ENCODE results near the gene NEK4.
A peak's percentile ranks its signal among the peaks of the same experiment; 100 is the strongest.

Gene NEK4

DNA sequence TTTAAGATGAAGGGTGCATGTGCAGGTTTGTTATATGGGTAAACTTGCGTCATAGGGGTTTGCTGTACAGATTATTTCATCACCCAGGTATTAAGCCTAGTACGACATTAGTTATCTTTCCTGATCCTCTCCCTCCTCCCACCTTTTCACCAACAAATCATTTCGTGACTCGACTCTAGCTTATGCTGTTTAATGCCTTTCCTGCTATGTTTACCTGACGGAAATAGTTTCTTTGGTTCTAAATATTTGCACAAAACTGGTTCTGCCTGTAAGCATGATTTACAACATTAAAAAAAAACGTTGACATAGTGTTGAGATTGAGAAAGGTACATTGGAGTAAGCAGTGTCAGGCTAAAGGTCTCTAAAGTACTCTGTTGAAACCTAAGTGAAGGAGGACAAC is 82.5 kb downstream of the NEK4 start:
- no peak overlapping the region for H2BK120ac ChIP-seq (ENCODE audit: low read depth, low read length)
- H2AFZ ChIP-seq (ENCODE audit: low read length), result no peak overlapping the region
- no peak overlapping the region for H3K4ac ChIP-seq (ENCODE audit: low read length)
- H3K4me3 ChIP-seq (ENCODE audit: low read length in 2 of 2), result no peak overlapping the region
- H3K27me3 ChIP-seq (ENCODE audit: control insufficient read depth in 3 of 3, insufficient read depth in 3 of 3, low read depth in 1 of 3, low read length in 3 of 3), result no peaks in the 10 kb centered on the region
- H2BK15ac ChIP-seq (ENCODE audit: low read length), result no peak overlapping the region
- no peaks in the 10 kb centered on the region for H3K79me1 ChIP-seq (ENCODE audit: low read depth, low read length)
- WGBS, 2 donors (ENCODE audit: extremely low coverage in 2 of 2, insufficient read length in 2 of 2, insufficient replicate concordance in 1 of 2), result no CpG with 5 or more reads among the region's 6 CpGs
- no peak overlapping the region for H4K91ac ChIP-seq (ENCODE audit: low read depth, low read length, poor library complexity)
- no peak overlapping the region for H4K8ac ChIP-seq (ENCODE audit: low read depth, low read length)
- H3K4me2 ChIP-seq (ENCODE audit: insufficient read depth, low read length, poor library complexity, severe bottlenecking), result no peak overlapping the region
- H2AK5ac ChIP-seq (ENCODE audit: low read depth, low read length), result no peak overlapping the region
- no peak overlapping the region for H3K9ac ChIP-seq (ENCODE audit: low read depth, low read length, poor library complexity)
- H3K4me1 ChIP-seq (ENCODE audit: control insufficient read depth in 2 of 2, insufficient read depth in 1 of 2, low read depth in 1 of 2, low read length in 2 of 2), result peaks cover 2 to 10% of the 10 kb centered on the region in 2 donors
- no peak for DNase-seq (ENCODE audit: low spot score)
- no peak overlapping the region for H3K14ac ChIP-seq (ENCODE audit: low read length)
- H3K27ac ChIP-seq (replicated peaks; ENCODE audit: low read length), result no peak overlapping the region
- H3K36me3 ChIP-seq (replicated peaks in 1 of 2; ENCODE audit: control insufficient read depth in 2 of 2, insufficient read depth in 2 of 2, low read length in 2 of 2), result peaks cover 32 to 77% of the 10 kb centered on the region in 2 donors
- H2BK12ac ChIP-seq (ENCODE audit: low read length), result no peak overlapping the region
- no peak overlapping the region for H3K23ac ChIP-seq (ENCODE audit: low read depth, low read length, poor library complexity)
- H2BK5ac ChIP-seq (ENCODE audit: low read length), result no peak overlapping the region
- no peak overlapping the region for H3K18ac ChIP-seq (ENCODE audit: low read length)
- no peaks in the 10 kb centered on the region for H3K9me3 ChIP-seq (replicated peaks in 1 of 2; ENCODE audit: control insufficient read depth in 2 of 2, insufficient read depth in 1 of 2, low read depth in 1 of 2, low read length in 2 of 2)

DNA sequence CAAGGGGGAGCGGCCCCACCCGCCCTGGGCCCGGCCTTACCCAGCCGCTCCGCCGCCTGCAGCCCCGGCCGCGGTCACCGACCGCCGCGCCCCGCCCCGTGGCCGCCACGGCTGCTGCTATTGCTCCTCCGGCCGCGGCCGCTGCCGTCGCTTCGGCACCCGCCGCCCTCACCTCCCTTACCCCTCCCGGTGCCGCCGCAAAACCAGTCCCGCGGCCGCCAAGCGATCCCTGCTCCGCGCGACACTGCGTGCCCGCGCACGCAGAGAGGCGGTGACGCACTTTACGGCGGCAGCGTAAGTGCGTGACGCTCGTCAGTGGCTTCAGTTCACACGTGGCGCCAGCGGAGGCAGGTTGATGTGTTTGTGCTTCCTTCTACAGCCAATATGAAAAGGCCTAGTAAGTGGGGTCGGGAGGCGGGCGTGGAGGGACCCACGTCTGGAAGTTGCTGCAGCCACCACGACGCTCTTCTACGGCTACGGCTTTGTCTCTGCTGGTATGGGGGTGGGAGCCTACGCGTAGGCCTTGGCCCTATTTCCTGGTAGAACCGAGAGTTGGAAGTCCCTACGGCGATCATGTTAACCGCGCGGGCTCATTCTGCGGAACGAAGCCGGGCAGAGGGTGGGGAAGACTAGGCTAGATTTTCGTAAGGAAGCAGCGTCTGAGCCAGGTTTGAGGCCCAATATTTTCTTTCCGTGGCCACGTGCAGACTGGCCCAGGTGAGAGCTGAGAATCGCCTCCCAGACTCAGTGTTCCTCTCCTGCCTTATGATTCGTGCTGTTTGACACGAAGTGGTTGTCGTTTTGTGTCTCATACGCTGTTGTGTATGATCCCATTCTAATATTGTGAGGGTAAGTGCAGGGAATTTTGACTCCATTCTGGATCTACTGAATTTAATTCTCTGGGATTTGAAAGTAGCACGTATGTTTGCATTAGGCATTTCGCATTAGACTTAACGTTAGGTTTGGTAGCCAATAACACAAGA is 84.7 kb downstream of the NEK4 start, which contains the start of the genes GNL3 and PBRM1:
Gene GNL3, plus strand, starts transcription at position 324 of the 983 bp plus-strand sequence. Its CDS starts 61 bp downstream, at position 385.
Gene PBRM1, minus strand, starts transcription at position 205 of the 983 bp plus-strand sequence.
- Histone ChIP-seq H2BK5ac (ENCODE audit: low read length) (no peak within 1 kb of the TSS), H2BK15ac (ENCODE audit: low read length) (no peak within 1 kb of the TSS), H3K4ac (ENCODE audit: low read length) (no peak within 1 kb of the TSS), H3K27me3 (ENCODE audit: control insufficient read depth in 3 of 3, insufficient read depth in 3 of 3, low read depth in 1 of 3, low read length in 3 of 3) (no peaks in the 10 kb centered on the region), H3K4me1 (ENCODE audit: control insufficient read depth in 2 of 2, insufficient read depth in 1 of 2, low read depth in 1 of 2, low read length in 2 of 2) (peaks cover 2 to 22% of the 10 kb centered on the region in 2 donors), H3K14ac (ENCODE audit: low read length) (peak within 1 kb of the TSS; percentile 97), H3K27ac (replicated peaks; ENCODE audit: low read length) (peak within 1 kb of the TSS; percentile 95), H2AK5ac (ENCODE audit: low read depth, low read length) (no peak within 1 kb of the TSS), H3K4me3 (ENCODE audit: low read length in 2 of 2) (peak within 1 kb of the TSS; percentile 81 to 95), H4K91ac (ENCODE audit: low read depth, low read length, poor library complexity) (peak within 1 kb of the TSS; percentile 76), H3K18ac (ENCODE audit: low read length) (peak within 1 kb of the TSS; percentile 99), H2AFZ (ENCODE audit: low read length) (peak within 1 kb of the TSS; percentile 89), H3K9me3 (replicated peaks in 1 of 2; ENCODE audit: control insufficient read depth in 2 of 2, insufficient read depth in 1 of 2, low read depth in 1 of 2, low read length in 2 of 2) (no peaks in the 10 kb centered on the region), H3K9ac (ENCODE audit: low read depth, low read length, poor library complexity) (peak within 1 kb of the TSS; percentile 94), H3K23ac (ENCODE audit: low read depth, low read length, poor library complexity) (peak within 1 kb of the TSS; percentile 96), H3K36me3 (replicated peaks in 1 of 2; ENCODE audit: control insufficient read depth in 2 of 2, insufficient read depth in 2 of 2, low read length in 2 of 2) (peaks cover 26 to 66% of the 10 kb centered on the region in 2 donors), H3K79me1 (ENCODE audit: low read depth, low read length) (peaks cover under 1% of the 10 kb centered on the region), H3K4me2 (ENCODE audit: insufficient read depth, low read length, poor library complexity, severe bottlenecking) (peak within 1 kb of the TSS; percentile 49), H4K8ac (ENCODE audit: low read depth, low read length) (no peak within 1 kb of the TSS), H2BK120ac (ENCODE audit: low read depth, low read length) (no peak within 1 kb of the TSS), H2BK12ac (ENCODE audit: low read length) (no peak within 1 kb of the TSS)
- DNase-seq (ENCODE audit: low spot score), result peak; percentile 93
- no CpG with 5 or more reads among the region's 82 CpGs for WGBS, 2 donors (ENCODE audit: extremely low coverage in 2 of 2, insufficient read length in 2 of 2, insufficient replicate concordance in 1 of 2)

DNA sequence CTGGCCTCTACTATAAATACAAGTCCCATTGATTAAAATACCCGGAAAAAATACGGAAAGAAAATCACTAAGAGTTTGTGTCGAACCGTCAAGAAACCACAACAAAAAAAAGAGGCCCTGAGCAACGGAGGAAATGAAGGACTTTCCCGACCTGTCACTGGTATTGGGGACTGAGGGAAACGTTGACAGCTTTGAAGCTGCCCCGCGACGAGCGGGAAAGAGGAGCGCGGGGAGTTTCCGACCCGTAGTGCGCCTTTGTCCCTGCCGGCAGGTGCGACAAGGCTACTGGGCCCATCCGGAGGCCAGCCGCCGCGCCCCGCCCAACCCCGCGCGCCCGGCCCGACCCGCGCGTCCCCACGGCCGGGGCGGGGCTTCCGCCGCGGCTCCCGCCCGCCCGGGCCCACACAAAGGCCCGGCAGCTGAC is 85.4 kb downstream of the NEK4 start:
- Histone ChIP-seq H3K36me3 (replicated peaks in 1 of 2; ENCODE audit: control insufficient read depth in 2 of 2, insufficient read depth in 2 of 2, low read length in 2 of 2) (peaks cover 23 to 66% of the 10 kb centered on the region in 2 donors), H4K91ac (ENCODE audit: low read depth, low read length, poor library complexity) (no peak overlapping the region), H2BK5ac (ENCODE audit: low read length) (no peak overlapping the region), H3K9ac (ENCODE audit: low read depth, low read length, poor library complexity) (peak overlapping the region; percentile 79), H3K4me1 (ENCODE audit: control insufficient read depth in 2 of 2, insufficient read depth in 1 of 2, low read depth in 1 of 2, low read length in 2 of 2) (peaks cover 2 to 22% of the 10 kb centered on the region in 2 donors), H2BK12ac (ENCODE audit: low read length) (no peak overlapping the region), H3K27ac (replicated peaks; ENCODE audit: low read length) (peak overlapping the region; percentile 95), H3K9me3 (replicated peaks in 1 of 2; ENCODE audit: control insufficient read depth in 2 of 2, insufficient read depth in 1 of 2, low read depth in 1 of 2, low read length in 2 of 2) (no peaks in the 10 kb centered on the region), H3K4me2 (ENCODE audit: insufficient read depth, low read length, poor library complexity, severe bottlenecking) (peak overlapping the region; percentile 41), H3K14ac (ENCODE audit: low read length) (peak overlapping the region; percentile 97), H2AFZ (ENCODE audit: low read length) (peak overlapping the region; percentile 89), H2BK120ac (ENCODE audit: low read depth, low read length) (no peak overlapping the region), H3K79me1 (ENCODE audit: low read depth, low read length) (peaks cover 2% of the 10 kb centered on the region), H3K27me3 (ENCODE audit: control insufficient read depth in 3 of 3, insufficient read depth in 3 of 3, low read depth in 1 of 3, low read length in 3 of 3) (no peaks in the 10 kb centered on the region), H2BK15ac (ENCODE audit: low read length) (no peak overlapping the region), H3K4me3 (ENCODE audit: low read length in 2 of 2) (peak overlapping the region; percentile 81 to 95), H3K4ac (ENCODE audit: low read length) (no peak overlapping the region), H3K23ac (ENCODE audit: low read depth, low read length, poor library complexity) (peak overlapping the region; percentile 96), H4K8ac (ENCODE audit: low read depth, low read length) (no peak overlapping the region), H2AK5ac (ENCODE audit: low read depth, low read length) (no peak overlapping the region), H3K18ac (ENCODE audit: low read length) (peak overlapping the region; percentile 99)
- DNase-seq (ENCODE audit: low spot score), result no peak
- no CpG with 5 or more reads among the region's 41 CpGs for WGBS, 2 donors (ENCODE audit: extremely low coverage in 2 of 2, insufficient read length in 2 of 2, insufficient replicate concordance in 1 of 2)

DNA sequence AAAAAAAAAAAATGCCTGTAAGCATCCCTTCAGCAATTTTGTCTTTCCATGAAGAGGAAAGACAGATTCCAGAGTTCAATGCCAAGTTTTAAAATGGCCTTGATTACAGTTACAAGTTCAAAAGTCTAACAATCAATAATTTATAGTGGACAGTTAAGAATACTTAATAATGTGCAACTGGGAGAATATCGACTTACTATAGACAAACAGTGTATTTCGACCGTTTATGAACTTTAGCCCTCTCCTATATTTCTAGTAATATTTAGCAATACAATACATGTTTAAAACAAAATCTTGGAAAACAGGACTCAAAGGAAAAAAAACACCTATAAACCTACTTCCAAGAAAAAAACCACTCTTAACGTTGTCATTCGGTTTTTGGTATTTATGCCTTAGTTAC is 86.6 kb downstream of the NEK4 start:
- H3K18ac ChIP-seq (ENCODE audit: low read length), result no peak overlapping the region
- no peak overlapping the region for H2BK5ac ChIP-seq (ENCODE audit: low read length)
- H3K27me3 ChIP-seq (ENCODE audit: control insufficient read depth in 3 of 3, insufficient read depth in 3 of 3, low read depth in 1 of 3, low read length in 3 of 3), result no peaks in the 10 kb centered on the region
- no CpG with 5 or more reads among the region's 5 CpGs for WGBS, 2 donors (ENCODE audit: extremely low coverage in 2 of 2, insufficient read length in 2 of 2, insufficient replicate concordance in 1 of 2)
- no peak overlapping the region for H3K9ac ChIP-seq (ENCODE audit: low read depth, low read length, poor library complexity)
- H3K4me3 ChIP-seq (ENCODE audit: low read length in 2 of 2), result peak overlapping the region in 1 of 2 donors; percentile 81
- no peak overlapping the region for H2BK12ac ChIP-seq (ENCODE audit: low read length)
- H4K8ac ChIP-seq (ENCODE audit: low read depth, low read length), result no peak overlapping the region
- no peak overlapping the region for H2BK15ac ChIP-seq (ENCODE audit: low read length)
- H3K14ac ChIP-seq (ENCODE audit: low read length), result no peak overlapping the region
- no peak overlapping the region for H2AK5ac ChIP-seq (ENCODE audit: low read depth, low read length)
- no peak overlapping the region for H3K27ac ChIP-seq (replicated peaks; ENCODE audit: low read length)
- no peak overlapping the region for H2AFZ ChIP-seq (ENCODE audit: low read length)
- H3K9me3 ChIP-seq (replicated peaks in 1 of 2; ENCODE audit: control insufficient read depth in 2 of 2, insufficient read depth in 1 of 2, low read depth in 1 of 2, low read length in 2 of 2), result no peaks in the 10 kb centered on the region
- no peak overlapping the region for H2BK120ac ChIP-seq (ENCODE audit: low read depth, low read length)
- H3K23ac ChIP-seq (ENCODE audit: low read depth, low read length, poor library complexity), result no peak overlapping the region
- peaks cover 2 to 22% of the 10 kb centered on the region in 2 donors for H3K4me1 ChIP-seq (ENCODE audit: control insufficient read depth in 2 of 2, insufficient read depth in 1 of 2, low read depth in 1 of 2, low read length in 2 of 2)
- peaks cover 2% of the 10 kb centered on the region for H3K79me1 ChIP-seq (ENCODE audit: low read depth, low read length)
- peaks cover 18 to 67% of the 10 kb centered on the region in 2 donors for H3K36me3 ChIP-seq (replicated peaks in 1 of 2; ENCODE audit: control insufficient read depth in 2 of 2, insufficient read depth in 2 of 2, low read length in 2 of 2)
- H3K4me2 ChIP-seq (ENCODE audit: insufficient read depth, low read length, poor library complexity, severe bottlenecking), result no peak overlapping the region
- H3K4ac ChIP-seq (ENCODE audit: low read length), result no peak overlapping the region
- DNase-seq (ENCODE audit: low spot score), result no peak
- H4K91ac ChIP-seq (ENCODE audit: low read depth, low read length, poor library complexity), result no peak overlapping the region

All from neuronal stem cell (in vitro differentiated cells).